ENCODE results near the gene AOX1. TPM values are rescaled to one million over a fixed set of nuclear protein-coding genes. Genes with fewer than 3 reads are reported as not detected.

The AOX1 gene
- total and polyA plus RNA-seq, 2 of the 8 experiments (the other 6 are each of a cell fraction or from before 2014, with no cell fraction given) = 5.6 to 8.3 TPM

DNA sequence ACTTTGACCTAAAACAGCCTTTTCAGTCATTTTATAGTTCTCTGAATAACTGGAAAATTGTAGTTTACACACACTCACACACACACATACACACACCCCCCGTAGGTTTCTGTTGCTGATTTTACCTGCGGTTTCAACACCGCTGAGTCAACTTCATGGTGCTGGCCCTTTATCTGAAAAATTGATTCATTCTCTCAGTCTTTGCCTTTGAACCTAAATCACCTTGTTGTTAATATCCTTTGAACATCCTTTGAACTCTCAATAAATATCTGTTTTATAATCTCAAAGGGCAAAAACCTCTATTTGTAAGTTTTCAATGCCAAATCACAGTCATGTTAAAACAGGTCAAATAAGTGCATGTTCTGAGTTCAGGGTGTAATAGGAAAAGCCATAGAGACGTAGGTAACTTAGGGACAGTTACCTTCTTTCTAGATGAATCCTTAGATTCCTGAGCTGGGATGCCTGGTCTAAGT is 116.9 kb downstream of the AOX1 start:
- DNase-seq (ENCODE audit: low read depth in 1 of 2, low spot score in 2 of 2) (no peak), FAIRE-seq (no peak)
- Histone ChIP-seq H3K36me3 (ENCODE audit: control insufficient read depth in 2 of 4, insufficient read depth in 4 of 4, low read length in 3 of 4) (no peaks in the 10 kb centered on the region), H2BK120ac (replicated peaks; ENCODE audit: low read depth, low read length) (no peak overlapping the region), H3K9me3 (ENCODE audit: insufficient read depth in 2 of 2, low read depth in 1 of 2, low read length in 1 of 2) (no peaks in the 10 kb centered on the region), H3K27ac (ENCODE audit: low read depth, low read length) (no peak overlapping the region), H2BK15ac (ENCODE audit: low read length) (no peak overlapping the region), H3K79me2 (ENCODE audit: control insufficient read depth in 1 of 2, insufficient read depth in 2 of 2, low read length in 2 of 2) (no peaks in the 10 kb centered on the region), H3K14ac (ENCODE audit: insufficient read length) (no peak overlapping the region), H3K23ac (ENCODE audit: insufficient read length) (no peak overlapping the region), H3K18ac (ENCODE audit: extremely low read depth, low read length) (no peak overlapping the region), H3K56ac (replicated peaks; ENCODE audit: insufficient read length, low read depth, low read length) (no peak overlapping the region), H4K20me1 (replicated peaks in 1 of 2; ENCODE audit: control insufficient read depth in 1 of 2, insufficient read depth in 2 of 2, low read length in 2 of 2) (no peaks in the 10 kb centered on the region), H2BK12ac (ENCODE audit: low read depth, low read length) (no peak overlapping the region), H3K9ac (replicated peaks in 1 of 4; ENCODE audit: extremely low read depth in 1 of 4, low read depth in 3 of 4, low read length in 3 of 4) (no peak overlapping the region), H4K5ac (ENCODE audit: insufficient read length, low read depth, low read length) (no peak overlapping the region), H3K4ac (replicated peaks; ENCODE audit: insufficient read length, low read depth, low read length) (no peak overlapping the region), H3K4me2 (ENCODE audit: insufficient read depth in 1 of 2, low read depth in 2 of 2, low read length in 2 of 2) (no peak overlapping the region), H2BK20ac (ENCODE audit: low read length) (no peak overlapping the region), H2AFZ (ENCODE audit: low read length) (peak overlapping the region; percentile 87), H2BK5ac (ENCODE audit: low read depth, low read length) (no peak overlapping the region), H4K8ac (ENCODE audit: extremely low read depth, insufficient read depth, low read length) (no peak overlapping the region), H3K4me3 (ENCODE audit: extremely low read depth in 1 of 4, insufficient read depth in 2 of 4, low read depth in 3 of 4, low read length in 4 of 4) (no peak overlapping the region), H3K27me3 (replicated peaks in 1 of 4; ENCODE audit: control insufficient read depth in 3 of 4, extremely low read depth in 1 of 4, insufficient read depth in 3 of 4, low read length in 3 of 4) (no peaks in the 10 kb centered on the region), H2AK5ac (ENCODE audit: low read depth, low read length) (no peak overlapping the region), H3K79me1 (ENCODE audit: low read depth, low read length) (no peaks in the 10 kb centered on the region), H4K91ac (replicated peaks; ENCODE audit: insufficient read length, low read length) (no peak overlapping the region), H3K4me1 (replicated peaks in 1 of 4; ENCODE audit: control insufficient read depth in 3 of 4, insufficient read depth in 4 of 4, low read length in 3 of 4) (peaks cover 0 to 6% (median 2%) of the 10 kb centered on the region in 4 experiments; a peak in 2 of 7 replicates), H3K23me2 (ENCODE audit: low read depth, low read length) (no peaks in the 10 kb centered on the region)
- ChIA-PET CTCF (ENCODE audit: partially characterized antibody) (interaction anchor here (0.7 to 5.3 kb wide), 20 partner anchors 9 to 729 kb away, joined by 3 to 54 read pairs (median 4); partner anchors contain the start of gene AOX1), POLR2A (ENCODE audit: partially characterized antibody) (interaction anchor here (0.8 kb wide), 1 partner anchor 730 kb away, joined by 4 read pairs; no protein-coding TSS in a partner anchor)
- 75% methylated on average over 4 of the region's 4 CpGs; no CpG with 5 or more reads in 1 of the 2 experiments for WGBS, 2 experiments (ENCODE audit: extremely low coverage in 1 of 2, insufficient coverage in 1 of 2, insufficient read length in 1 of 2, insufficient replicate concordance in 2 of 2, low coverage in 1 of 2, low lambda C conversion rate in 2 of 2, missing lambda C conversion rate in 1 of 2)
- TF ChIP-seq, protein P1, sequence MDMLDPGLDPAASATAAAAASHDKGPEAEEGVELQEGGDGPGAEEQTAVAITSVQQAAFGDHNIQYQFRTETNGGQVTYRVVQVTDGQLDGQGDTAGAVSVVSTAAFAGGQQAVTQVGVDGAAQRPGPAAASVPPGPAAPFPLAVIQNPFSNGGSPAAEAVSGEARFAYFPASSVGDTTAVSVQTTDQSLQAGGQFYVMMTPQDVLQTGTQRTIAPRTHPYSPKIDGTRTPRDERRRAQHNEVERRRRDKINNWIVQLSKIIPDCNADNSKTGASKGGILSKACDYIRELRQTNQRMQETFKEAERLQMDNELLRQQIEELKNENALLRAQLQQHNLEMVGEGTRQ (IDR thresholded peaks at IDR 0.05; ENCODE audit: low read length) = no peak
- TF ChIP-seq CHD1 (IDR thresholded peaks at IDR 0.05; ENCODE audit: low read depth, low read length) = no peak
- TF ChIP-seq, protein P2, sequence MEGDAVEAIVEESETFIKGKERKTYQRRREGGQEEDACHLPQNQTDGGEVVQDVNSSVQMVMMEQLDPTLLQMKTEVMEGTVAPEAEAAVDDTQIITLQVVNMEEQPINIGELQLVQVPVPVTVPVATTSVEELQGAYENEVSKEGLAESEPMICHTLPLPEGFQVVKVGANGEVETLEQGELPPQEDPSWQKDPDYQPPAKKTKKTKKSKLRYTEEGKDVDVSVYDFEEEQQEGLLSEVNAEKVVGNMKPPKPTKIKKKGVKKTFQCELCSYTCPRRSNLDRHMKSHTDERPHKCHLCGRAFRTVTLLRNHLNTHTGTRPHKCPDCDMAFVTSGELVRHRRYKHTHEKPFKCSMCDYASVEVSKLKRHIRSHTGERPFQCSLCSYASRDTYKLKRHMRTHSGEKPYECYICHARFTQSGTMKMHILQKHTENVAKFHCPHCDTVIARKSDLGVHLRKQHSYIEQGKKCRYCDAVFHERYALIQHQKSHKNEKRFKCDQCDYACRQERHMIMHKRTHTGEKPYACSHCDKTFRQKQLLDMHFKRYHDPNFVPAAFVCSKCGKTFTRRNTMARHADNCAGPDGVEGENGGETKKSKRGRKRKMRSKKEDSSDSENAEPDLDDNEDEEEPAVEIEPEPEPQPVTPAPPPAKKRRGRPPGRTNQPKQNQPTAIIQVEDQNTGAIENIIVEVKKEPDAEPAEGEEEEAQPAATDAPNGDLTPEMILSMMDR (IDR thresholded peaks at IDR 0.05; ENCODE audit: control extremely low read depth in 1 of 3, insufficient read depth in 1 of 3, low read depth in 1 of 3, low read length in 3 of 3) = no peak
- TF ChIP-seq BRCA1 (IDR thresholded peaks at IDR 0.05; ENCODE audit: low read depth, low read length) = no peak
- TF ChIP-seq GTF2F1 (IDR thresholded peaks at IDR 0.05; ENCODE audit: borderline replicate concordance, low read depth, low read length) = no peak
- no peak for TF ChIP-seq CBX5 (IDR thresholded peaks at IDR 0.05; ENCODE audit: low read depth, low read length)
- no peak for TF ChIP-seq RAD21 (IDR thresholded peaks at IDR 0.05 in 1 of 2, conservative IDR thresholded peaks at IDR 0.05 in 1 of 2; ENCODE audit: low read depth in 2 of 2, low read length in 2 of 2)
- TF ChIP-seq HDAC6 (IDR thresholded peaks at IDR 0.05; ENCODE audit: low read depth, low read length) = no peak
- TF ChIP-seq NANOG (IDR thresholded peaks at IDR 0.05; ENCODE audit: insufficient read depth, low read depth, low read length, poor library complexity, severe bottlenecking) = no peak
